Common myeloid progenitor, CD34-positive (primary cell): ENCODE results near the gene RAP1GAP2.
"Not testable (repeated sequence)": the region's sequence is repeated elsewhere in the genome, so short reads cannot be mapped to it uniquely, and the experiment has no call there.

Source experiments
- CTCF ChIA-PET: fragments of 350-600 bp; sonication (Branson Sonifier 250); formaldehyde crosslinking; loops from one replicate; lab custom pipeline; 2021; ENCODE audit warnings: antibody characterized with exemption; lab: Charles Lee
- POLR2A ChIA-PET: fragments of 350-600 bp; sonication (Branson Sonifier 250); formaldehyde crosslinking; loops from one replicate; lab custom pipeline; 2021; ENCODE audit warnings: antibody characterized with exemption; lab: Charles Lee
- DNase-seq, 3 donors: peaks; one replicate each; pipeline versions ENCODE4 v3.0.0 to v3.0.0-alpha.2; 2013
- H3K27ac ChIP-seq, 2 experiments: 1 replicate in 1 of 2; 2 replicates in 1 of 2; pipeline ENCODE4 v1.7.0; 2013; ENCODE audit warnings: inconsistent platforms in 2 of 2, low read length in 2 of 2, mild to moderate bottlenecking in 2 of 2, low read depth in 1 of 2, moderate library complexity in 1 of 2; ENCODE audit not compliant: severe bottlenecking in 2 of 2, insufficient read depth in 1 of 2, poor library complexity in 1 of 2
- H3K27me3 ChIP-seq, 5 experiments: replicated peaks in 2 of 5; 1 replicate in 3 of 5; 2 replicates in 2 of 5; pipeline versions ENCODE4 v1.6.1 to v1.7.0; 2013; ENCODE audit warnings: low read length in 4 of 5, mild to moderate bottlenecking in 2 of 5, moderate library complexity in 2 of 5, inconsistent platforms in 1 of 5; ENCODE audit not compliant: insufficient read depth in 5 of 5, control insufficient read depth in 4 of 5
- H3K36me3 ChIP-seq, 4 experiments: 1 replicate in 2 of 4; 2 replicates in 2 of 4; pipeline versions ENCODE4 v1.6.1 to v1.7.0; 2013; ENCODE audit warnings: low read length in 3 of 4, control low read depth in 1 of 4, mild to moderate bottlenecking in 1 of 4; ENCODE audit not compliant: control insufficient read depth in 4 of 4, insufficient read depth in 4 of 4
- H3K4me1 ChIP-seq, 4 experiments: 1 replicate in 3 of 4; 2 replicates in 1 of 4; pipeline versions ENCODE4 v1.6.1 to v1.7.1; 2013; ENCODE audit warnings: low read length in 3 of 4, mild to moderate bottlenecking in 3 of 4, control low read depth in 1 of 4, inconsistent platforms in 1 of 4, moderate library complexity in 1 of 4; ENCODE audit not compliant: control insufficient read depth in 4 of 4, insufficient read depth in 4 of 4; ENCODE audit errors: control extremely low read depth in 1 of 4
- H3K4me3 ChIP-seq, 7 experiments: 1 replicate in 4 of 7; 2 replicates in 3 of 7; pipeline versions ENCODE4 v1.5.1 to v1.7.0; 2013; ENCODE audit warnings: mild to moderate bottlenecking in 7 of 7, low read length in 6 of 7, moderate library complexity in 6 of 7, inconsistent platforms in 2 of 7, low read depth in 2 of 7, control low read depth in 1 of 7; ENCODE audit not compliant: insufficient read depth in 4 of 7, control insufficient read depth in 1 of 7; ENCODE audit errors: extremely low read depth in 1 of 7
- H3K9me3 ChIP-seq, 5 experiments: 1 replicate in 4 of 5; 2 replicates in 1 of 5; pipeline versions ENCODE4 v1.6.1 to v1.7.1; 2013; ENCODE audit warnings: low read length in 4 of 5, mild to moderate bottlenecking in 2 of 5, inconsistent platforms in 1 of 5, low read depth in 1 of 5, moderate library complexity in 1 of 5; ENCODE audit not compliant: control insufficient read depth in 4 of 5, insufficient read depth in 2 of 5; ENCODE audit errors: control extremely low read depth in 1 of 5
- WGBS: methylation state at CpG from one replicate; pipeline ENCODE4 v1.1.5; 2013; ENCODE audit not compliant: insufficient coverage; 5-methylcytosine and 5-hydroxymethylcytosine counted together

The RAP1GAP2 gene

GRCh38 chr17:2819294-2819693 is 23.1 kb downstream of the RAP1GAP2 start:
- POLR2A ChIA-PET: not testable (repeated sequence)
- 100% methylated on average over 5 of the region's 5 CpGs for WGBS

DNA sequence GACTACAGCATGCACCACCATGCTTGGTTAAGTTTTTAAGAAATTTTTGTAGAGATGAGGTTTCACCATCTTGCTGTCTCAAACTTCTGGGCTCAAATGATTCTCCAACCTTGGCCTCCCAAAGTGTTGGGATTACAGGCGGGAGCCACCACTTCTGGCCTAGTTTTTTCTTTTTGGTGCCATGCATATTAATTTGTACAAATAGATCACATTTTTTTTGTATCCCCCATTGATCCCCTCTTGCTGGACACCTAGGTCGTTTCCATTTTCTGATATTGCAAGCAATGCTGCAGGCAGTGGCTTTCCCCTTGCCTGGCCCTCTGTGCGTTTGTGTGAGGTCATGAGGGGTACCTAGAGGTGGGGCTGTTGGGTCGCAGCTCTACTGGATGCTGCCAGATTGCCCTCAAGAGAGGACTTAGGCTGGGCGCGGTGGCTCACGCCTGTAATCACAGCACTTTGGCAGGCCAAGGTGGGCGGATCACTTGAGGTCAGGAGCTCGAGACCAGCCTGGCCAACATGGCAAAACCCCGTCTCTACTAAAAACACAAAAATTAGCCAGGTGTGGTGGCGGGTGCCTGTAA is 23.8 kb downstream of the RAP1GAP2 start:
- H3K36me3 ChIP-seq: peaks cover 0 to 8% (median 1%) of the 10 kb centered on the region in 4 experiments
- CTCF ChIA-PET: interaction anchor here (0.9 kb wide), 1 partner anchor 34 kb away, joined by 3 read pairs; no protein-coding TSS in a partner anchor
- H3K27ac ChIP-seq: no peak overlapping the region
- POLR2A ChIA-PET: no interaction called here
- H3K4me1 ChIP-seq: peaks cover 0 to 40% (median 29%) of the 10 kb centered on the region in 4 experiments
- no peaks in the 10 kb centered on the region for H3K9me3 ChIP-seq
- H3K27me3 ChIP-seq: no peaks in the 10 kb centered on the region
- no peak overlapping the region for H3K4me3 ChIP-seq
- DNase-seq: no peak
- WGBS: 98% methylated on average over 8 of the region's 11 CpGs

More at GRCh38 chr17:2819294-2819693, 23.1 kb downstream of the RAP1GAP2 start:
- CTCF ChIA-PET: interaction anchor here (0.6 to 0.9 kb wide), 2 partner anchors 33 to 117 kb away, joined by 3 to 4 read pairs; no protein-coding TSS in a partner anchor
- not testable (repeated sequence) for H3K27me3 ChIP-seq, H3K4me3 ChIP-seq, H3K27ac ChIP-seq, H3K9me3 ChIP-seq, DNase-seq, H3K36me3 ChIP-seq
- H3K4me1 ChIP-seq: peaks cover 0 to 42% (median 34%) of the 10 kb centered on the region in 4 experiments

DNA sequence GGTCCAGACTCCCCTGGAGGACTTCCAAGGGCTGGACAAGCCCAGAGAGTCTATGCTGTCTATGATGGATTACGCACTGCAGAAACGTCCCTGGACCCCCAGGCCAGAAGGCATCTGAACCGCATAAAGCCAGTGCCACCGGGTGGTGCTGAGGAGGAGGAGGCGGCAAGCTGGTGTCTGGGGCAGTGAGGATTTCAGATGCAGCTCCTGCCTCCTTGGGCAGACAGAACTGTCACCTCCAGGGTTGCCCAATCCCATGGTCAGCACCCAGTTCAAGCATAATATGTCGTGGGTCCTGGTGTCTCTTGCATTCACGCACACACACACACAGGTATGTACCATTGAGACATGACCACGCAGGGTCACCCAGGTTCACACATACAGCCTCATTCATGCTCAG is 25.6 kb downstream of the RAP1GAP2 start:
- Histone ChIP-seq H3K36me3 (peaks cover 0 to 8% (median 1%) of the 10 kb centered on the region in 4 experiments), H3K27me3 (no peaks in the 10 kb centered on the region), H3K4me3 (no peak overlapping the region), H3K4me1 (peaks cover 0 to 39% (median 31%) of the 10 kb centered on the region in 4 experiments), H3K9me3 (no peaks in the 10 kb centered on the region), H3K27ac (no peak overlapping the region)
- WGBS: 96% methylated on average over 8 of the region's 8 CpGs
- CTCF ChIA-PET: interaction anchor here (1.2 to 1.5 kb wide), 3 partner anchors 26 to 36 kb away, joined by 3 to 8 read pairs (median 6); partner anchors contain the start of gene RAP1GAP2
- POLR2A ChIA-PET: interaction anchor here (0.6 to 0.7 kb wide), 2 partner anchors 31 to 833 kb away, joined by 3 read pairs; no protein-coding TSS in a partner anchor
- DNase-seq: peak in 1 of 3 donors; percentile 27

DNA sequence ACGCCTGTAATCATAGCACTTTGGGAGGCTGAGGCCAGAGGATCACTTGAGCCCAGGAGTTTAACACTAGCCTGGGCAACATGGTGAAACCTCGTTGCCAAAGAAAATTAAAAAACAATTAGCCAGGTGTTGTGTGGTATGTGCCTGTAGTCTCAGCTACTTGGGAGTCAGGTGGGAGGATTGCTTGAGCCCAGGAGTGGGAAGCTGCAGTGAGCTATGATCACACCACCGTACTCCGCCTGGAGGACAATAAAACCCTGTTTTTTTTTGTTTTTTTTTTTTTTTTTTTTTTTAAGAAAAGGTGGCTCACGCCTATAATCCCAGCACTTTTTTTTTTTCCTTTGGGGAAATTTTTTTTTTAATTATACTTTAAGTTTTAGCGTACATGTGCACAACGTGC is 26.1 kb downstream of the RAP1GAP2 start:
- no peak for DNase-seq
- no peaks in the 10 kb centered on the region for H3K9me3 ChIP-seq
- CTCF ChIA-PET: interaction anchor here (0.7 to 1.5 kb wide), 4 partner anchors 26 to 108 kb away, joined by 3 to 8 read pairs (median 4); partner anchors contain the start of gene RAP1GAP2
- H3K27ac ChIP-seq: no peak overlapping the region
- POLR2A ChIA-PET: no interaction called here
- H3K27me3 ChIP-seq: no peaks in the 10 kb centered on the region
- peaks cover 0 to 41% (median 31%) of the 10 kb centered on the region in 4 experiments for H3K4me1 ChIP-seq
- WGBS: 82% methylated on average over 2 of the region's 7 CpGs
- H3K36me3 ChIP-seq: peaks cover 0 to 8% (median 1%) of the 10 kb centered on the region in 4 experiments
- H3K4me3 ChIP-seq: no peak overlapping the region

GRCh38 chr17:2825253-2825970 is 29.2 kb downstream of the RAP1GAP2 start:
- Histone ChIP-seq H3K27ac (no peak overlapping the region), H3K4me3 (no peak overlapping the region), H3K36me3 (peaks cover 0 to 8% (median 1%) of the 10 kb centered on the region in 4 experiments), H3K9me3 (no peaks in the 10 kb centered on the region), H3K4me1 (peaks cover 0 to 46% (median 34%) of the 10 kb centered on the region in 4 experiments), H3K27me3 (no peaks in the 10 kb centered on the region)
- WGBS: 47% methylated on average over 9 of the region's 15 CpGs
- peak; percentile 29 to 69 (median 52) for DNase-seq
- ChIA-PET CTCF (interaction anchor here (0.8 to 4.7 kb wide), 15 partner anchors 9 to 190 kb away, joined by 3 to 52 read pairs (median 9); partner anchors contain the start of gene RAP1GAP2), POLR2A (interaction anchor here (0.5 to 1.6 kb wide), 6 partner anchors 11 to 226 kb away, joined by 3 to 9 read pairs (median 4); no protein-coding TSS in a partner anchor)

DNA sequence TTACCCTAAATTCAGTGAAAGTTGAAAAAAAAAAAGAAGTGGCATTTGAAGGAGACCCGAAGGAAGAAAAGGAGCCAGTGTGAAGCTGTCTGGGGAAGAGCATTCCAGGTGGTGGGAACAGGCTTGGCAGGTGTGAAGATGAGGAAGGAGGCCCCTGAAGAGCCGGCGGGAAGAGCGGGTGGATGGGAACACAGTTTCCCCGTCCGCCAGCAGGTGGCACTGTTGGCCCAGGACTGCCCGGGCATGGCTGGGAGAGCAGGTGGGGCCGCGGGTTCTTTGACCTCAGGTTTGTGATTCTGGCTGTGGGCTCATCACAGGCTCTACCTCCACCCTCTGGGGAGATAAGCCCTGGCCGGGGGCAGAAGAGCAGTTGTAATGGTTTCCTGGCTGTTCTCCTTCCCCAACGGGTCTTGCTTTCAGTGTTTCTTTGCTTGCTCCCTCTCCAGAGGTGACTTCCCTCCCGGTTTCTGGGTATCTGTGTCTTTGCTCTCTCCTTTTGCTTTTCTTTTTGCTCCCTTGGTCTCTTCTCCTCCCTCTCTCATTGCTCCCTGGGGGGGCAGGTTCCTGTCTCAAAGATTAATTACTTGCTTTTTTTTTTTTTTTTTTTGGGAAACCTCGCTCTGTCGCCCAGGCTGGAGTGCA is 32.3 kb downstream of the RAP1GAP2 start:
- CTCF ChIA-PET: interaction anchor here (1.0 to 4.8 kb wide), 13 partner anchors 15 to 187 kb away, joined by 3 to 52 read pairs (median 14); partner anchors contain the start of gene RAP1GAP2
- Histone ChIP-seq H3K27ac (no peak overlapping the region), H3K4me3 (peak overlapping the region in 1 of 7 experiments; percentile 28), H3K36me3 (peaks cover 0 to under 1% (median 0%) of the 10 kb centered on the region in 4 experiments), H3K9me3 (no peaks in the 10 kb centered on the region), H3K4me1 (peaks cover 0 to 26% (median 18%) of the 10 kb centered on the region in 4 experiments), H3K27me3 (no peaks in the 10 kb centered on the region)
- POLR2A ChIA-PET: no interaction called here
- peak; percentile 65 to 81 (median 76) for DNase-seq
- WGBS: 4% methylated on average over 11 of the region's 14 CpGs
